A549 (cell line): Measurements from ENCODE around the gene OTUD7B. TPM values are rescaled to one million over a fixed set of nuclear protein-coding genes. Genes with fewer than 3 reads are reported as not detected.

Experiments
- ATAC-seq, 2 experiments: fragments of 200-7000 bp in 1 of 2; fragments of >200 bp in 1 of 2; cut with Nextera tagmentation in 1 of 2; cut with Tn5 transposase in 1 of 2; 3 replicates each; pipeline versions ENCODE4 v1.8.0 to v1.9.1; 2018 to 2020; ENCODE audit warnings: mild to moderate bottlenecking in 1 of 2, moderate library complexity in 1 of 2
- CTCF ChIA-PET: fragments of 300-600 bp; sonication (Branson Sonifier 250); formaldehyde crosslinking; extraction: SDS; loops from one replicate; lab custom pipeline; 2021; ENCODE audit warnings: antibody characterized with exemption, inconsistent platforms; lab: Yijun Ruan, JAX
- POLR2A ChIA-PET: fragments of 350-600 bp; formaldehyde crosslinking; extraction: SDS; loops from one replicate; lab custom pipeline; 2021; ENCODE audit warnings: antibody characterized with exemption, inconsistent platforms; lab: Yijun Ruan, JAX
- DNase-seq, 2 experiments: peaks; one replicate each; pipeline versions ENCODE4 v3.0.0 to v3.0.0-alpha.2; 2011 to 2016; ENCODE audit warnings: low read depth in 1 of 2, low spot score in 1 of 2
- FAIRE-seq: peaks from 2 replicates; lab custom pipeline; 2011; peaks lifted over from hg19 to GRCh38; lab: Jason Lieb, UNC
- H3K27ac ChIP-seq, 2 experiments: fragments of >200 bp; sonication (Bioruptor Twin); formaldehyde crosslinking; 3 replicates each; pipeline ENCODE4 v1.5.1; 2016 to 2017
- H3K4me1 ChIP-seq: fragments of >200 bp; sonication (Bioruptor Twin); formaldehyde crosslinking; 3 replicates; pipeline ENCODE4 v1.6.1; 2016
- H3K4me2 ChIP-seq: fragments of >200 bp; sonication (Bioruptor Twin); formaldehyde crosslinking; 3 replicates; pipeline ENCODE4 v1.6.1; 2016
- H3K4me3 ChIP-seq: fragments of >200 bp; sonication (Bioruptor Twin); formaldehyde crosslinking; 3 replicates; pipeline ENCODE4 v1.5.1; 2016
- H3K9me3 ChIP-seq: fragments of >200 bp; sonication (Bioruptor Twin); formaldehyde crosslinking; 3 replicates; pipeline ENCODE4 v1.6.1; 2016
- BCL3 ChIP-seq: fragments of >200 bp; sonication (Bioruptor Twin); formaldehyde crosslinking; IDR thresholded peaks from 3 replicates; pipeline ENCODE4 v1.6.1; 2016
- BHLHE40 ChIP-seq: IDR thresholded peaks from 2 replicates; pipeline ENCODE4 v1.6.1; 2012; ENCODE audit warnings: low read depth, low read length, inconsistent platforms
- E2F6 ChIP-seq: IDR thresholded peaks from 2 replicates; pipeline ENCODE4 v1.6.1; 2012; ENCODE audit warnings: low read depth, borderline replicate concordance
- EHF ChIP-seq: fragments of 250-450 bp; sonication (Bioruptor Pico); IDR thresholded peaks from 2 replicates; pipeline ENCODE4 v1.5.0; 2020; ENCODE audit warnings: mild to moderate bottlenecking
- EP300 ChIP-seq, 2 experiments: fragments of >200 bp; sonication (Bioruptor Twin); formaldehyde crosslinking; IDR thresholded peaks; 2 replicates in 1 of 2; 3 replicates in 1 of 2; pipeline ENCODE4 v1.6.1; 2016 to 2017
- ESRRA ChIP-seq: fragments of 150-350 bp; IDR thresholded peaks from 2 replicates; pipeline ENCODE4 v1.6.1; 2014; ENCODE audit warnings: mild to moderate bottlenecking, low read length, borderline replicate concordance
- FOSB ChIP-seq: fragments of 250-450 bp; sonication (Bioruptor Pico); IDR thresholded peaks from 2 replicates; pipeline ENCODE4 v1.5.0; 2020; ENCODE audit warnings: mild to moderate bottlenecking, moderate library complexity
- GATA3 ChIP-seq: IDR thresholded peaks from 2 replicates; pipeline ENCODE4 v1.6.1; 2012; ENCODE audit warnings: borderline replicate concordance
- HDAC2 ChIP-seq: fragments of 200-600 bp; sonication (generic); IDR thresholded peaks from 2 replicates; pipeline ENCODE4 v1.6.1; 2016
- HES2 ChIP-seq: fragments of >200 bp; sonication (Bioruptor Twin); formaldehyde crosslinking; IDR thresholded peaks from 2 replicates; pipeline ENCODE4 v1.6.1; 2016
- HOXA7 ChIP-seq: fragments of 250-450 bp; sonication (Bioruptor Pico); IDR thresholded peaks from 2 replicates; pipeline ENCODE4 v1.5.0; 2020; ENCODE audit warnings: mild to moderate bottlenecking, moderate library complexity
- HOXB13 ChIP-seq: fragments of 250-450 bp; sonication (Bioruptor Pico); IDR thresholded peaks from 2 replicates; pipeline ENCODE4 v1.5.0; 2020; ENCODE audit warnings: low read depth, mild to moderate bottlenecking, moderate library complexity
- JUNB ChIP-seq: fragments of >200 bp; sonication (Bioruptor Twin); formaldehyde crosslinking; IDR thresholded peaks from 2 replicates; pipeline ENCODE4 v1.6.1; 2016
- KDM5A ChIP-seq: fragments of 200-600 bp; sonication (generic); IDR thresholded peaks from 2 replicates; pipeline ENCODE4 v1.6.1; 2016; ENCODE audit warnings: antibody characterized with exemption, mild to moderate bottlenecking
- MAFK ChIP-seq: fragments of 450-650 bp; IDR thresholded peaks from 2 replicates; pipeline ENCODE4 v1.6.1; 2014; ENCODE audit not compliant: partially characterized antibody
- MAZ ChIP-seq: fragments of 150-350 bp; IDR thresholded peaks from 2 replicates; pipeline ENCODE4 v1.6.1; 2014; ENCODE audit warnings: antibody characterized with exemption, low read depth, low read length, borderline replicate concordance
- NFE2L2 ChIP-seq: fragments of 150-350 bp; conservative IDR thresholded peaks from 2 replicates; pipeline ENCODE4 v1.6.1; 2014; ENCODE audit warnings: low read length
- NPAS2 ChIP-seq: fragments of 250-450 bp; sonication (Bioruptor Pico); IDR thresholded peaks from 2 replicates; pipeline ENCODE4 v1.8.0; 2022; ENCODE audit warnings: mild to moderate bottlenecking, moderate library complexity, borderline replicate concordance
- POLR2AphosphoS2 ChIP-seq: conservative IDR thresholded peaks from 2 replicates; pipeline ENCODE4 v1.6.1; 2012; ENCODE audit warnings: low read length, improper control_type of control experiment, inconsistent platforms
- RAD21 ChIP-seq, 2 experiments: fragments of >200 bp in 1 of 2; sonication (Bioruptor Twin) in 1 of 2; formaldehyde crosslinking in 1 of 2; IDR thresholded peaks in 1 of 2; conservative IDR thresholded peaks in 1 of 2; 2 replicates in 1 of 2; 3 replicates in 1 of 2; pipeline ENCODE4 v1.6.1; 2012 to 2018; ENCODE audit warnings: inconsistent platforms in 1 of 2
- RARB ChIP-seq: fragments of 250-450 bp; sonication (Bioruptor Pico); IDR thresholded peaks from 2 replicates; pipeline ENCODE4 v1.8.0; 2021; ENCODE audit warnings: mild to moderate bottlenecking, moderate library complexity
- RCOR1 ChIP-seq: fragments of 150-350 bp; IDR thresholded peaks from 2 replicates; pipeline ENCODE4 v1.6.1; 2014; ENCODE audit warnings: antibody characterized with exemption, low read length, low read depth
- SMC3 ChIP-seq: fragments of >200 bp; sonication (Bioruptor Twin); formaldehyde crosslinking; IDR thresholded peaks from 3 replicates; pipeline ENCODE4 v1.6.1; 2018; ENCODE audit warnings: inconsistent platforms
- ZC3H11A ChIP-seq: fragments of 450-650 bp; IDR thresholded peaks from 2 replicates; pipeline ENCODE4 v1.6.1; 2014; ENCODE audit warnings: antibody characterized with exemption, mild to moderate bottlenecking
- ZFP36 ChIP-seq: fragments of 450-650 bp; IDR thresholded peaks from 2 replicates; pipeline ENCODE4 v1.6.1; 2014; ENCODE audit warnings: borderline replicate concordance; ENCODE audit not compliant: partially characterized antibody
- ZNF302 ChIP-seq: fragments of 250-450 bp; sonication (Bioruptor Pico); IDR thresholded peaks from 2 replicates; pipeline ENCODE4 v1.9.0; 2021; ENCODE audit warnings: inconsistent platforms, mild to moderate bottlenecking, moderate library complexity
- WGBS: methylation state at CpG from one replicate; pipeline ENCODE4 v1.1.6; 2017; ENCODE audit errors: missing lambda C conversion rate; 5-methylcytosine and 5-hydroxymethylcytosine counted together
- polyA plus RNA-seq, 4 experiments: library from polyadenylated mRNA; depleted of rRNA in 3 of 4; stranded (reverse); fragments of >200 nt; fragmentation: RNase III in 1 of 4; extraction: RNeasy Plus Mini Kit Qiagen cat#74134 plus additional on column Dnase treatment in 1 of 4; gene quantifications; 2 replicates in 3 of 4; 3 replicates in 1 of 4; pipeline ENCODE4 v1.2.3, GENCODE V29; 2011 to 2017
- TF ChIP-seq, protein P1 (sequence below): fragments of 250-450 bp; sonication (Bioruptor Pico); IDR thresholded peaks from 2 replicates; pipeline ENCODE4 v1.5.0; 2020; ENCODE audit warnings: low read depth, mild to moderate bottlenecking, moderate library complexity
- TF ChIP-seq, protein P2 (sequence below): IDR thresholded peaks from 2 replicates; pipeline ENCODE4 v1.6.1; 2012

Gene OTUD7B
- polyA plus RNA-seq, 2 of the 4 experiments (the other 2 are of a cell fraction) = 8.0 to 12.1 TPM

- DNase-seq = no peak
- no peak overlapping the region for H3K4me2 ChIP-seq
- H3K4me3 ChIP-seq = no peak overlapping the region
- CTCF ChIA-PET = interaction anchor here (0.6 to 1.6 kb wide), 5 partner anchors 12 to 144 kb away, joined by 3 to 4 read pairs (median 4); partner anchors contain the start of gene OTUD7B
- no peak for FAIRE-seq
- ATAC-seq = no peak
- H3K9me3 ChIP-seq = no peaks in the 10 kb centered on the region
- H3K4me1 ChIP-seq = peaks cover 15% of the 10 kb centered on the region
- POLR2A ChIA-PET = no interaction called here
- no peak for TF ChIP-seq BHLHE40
- TF ChIP-seq HES2 = no peak
- TF ChIP-seq MAFK = no peak
- no peak for TF ChIP-seq HOXB13 (CRISPR knock-in tag)
- TF ChIP-seq RARB (CRISPR knock-in tag) = no peak
- no peak for TF ChIP-seq NPAS2 (CRISPR knock-in tag)
- no peak for TF ChIP-seq HDAC2
- no peak for TF ChIP-seq ZC3H11A
- no peak for TF ChIP-seq KDM5A
- no peak for TF ChIP-seq EHF (CRISPR knock-in tag)
- TF ChIP-seq, protein P1, sequence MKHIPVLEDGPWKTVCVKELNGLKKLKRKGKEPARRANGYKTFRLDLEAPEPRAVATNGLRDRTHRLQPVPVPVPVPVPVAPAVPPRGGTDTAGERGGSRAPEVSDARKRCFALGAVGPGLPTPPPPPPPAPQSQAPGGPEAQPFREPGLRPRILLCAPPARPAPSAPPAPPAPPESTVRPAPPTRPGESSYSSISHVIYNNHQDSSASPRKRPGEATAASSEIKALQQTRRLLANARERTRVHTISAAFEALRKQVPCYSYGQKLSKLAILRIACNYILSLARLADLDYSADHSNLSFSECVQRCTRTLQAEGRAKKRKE = no peak
- TF ChIP-seq ZNF302 (CRISPR knock-in tag) = no peak
- no peak for TF ChIP-seq ZFP36
- no peak for TF ChIP-seq NFE2L2
- TF ChIP-seq E2F6 = no peak
- no peak for TF ChIP-seq GATA3
- TF ChIP-seq, all 56 proteins: peak for 0
- no peak overlapping the region for H3K27ac ChIP-seq
- 96% methylated on average over 2 of the region's 2 CpGs for WGBS
Observed at GRCh38 chr1:150024156-150024555, 13.6 kb upstream of the OTUD7B start.

DNA sequence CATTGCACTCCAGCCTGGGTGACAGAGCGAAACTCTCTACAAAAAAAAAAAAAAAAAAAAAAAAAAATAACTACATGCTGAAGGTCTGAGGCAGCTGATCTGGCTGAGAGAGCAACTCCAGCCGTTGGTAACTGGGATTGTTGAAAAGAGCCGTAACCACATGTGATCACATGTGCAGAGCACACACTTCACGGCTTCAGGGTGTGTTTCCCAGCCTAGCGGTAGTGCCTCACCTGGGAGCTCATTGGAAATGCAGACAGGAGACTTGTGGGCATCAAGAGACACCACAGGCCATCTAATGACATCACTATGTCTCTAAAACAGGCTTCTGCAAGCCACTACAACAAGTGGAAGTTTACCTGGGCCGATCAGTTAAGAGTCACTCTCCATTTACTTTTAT is 11.8 kb upstream of the OTUD7B start:
- DNase-seq (peak in 1 of 2 experiments; percentile 25), ATAC-seq (no peak; a peak in 1 of 6 replicates), FAIRE-seq (no peak)
- no peak for TF ChIP-seq BCL3
- TF ChIP-seq, protein P2, sequence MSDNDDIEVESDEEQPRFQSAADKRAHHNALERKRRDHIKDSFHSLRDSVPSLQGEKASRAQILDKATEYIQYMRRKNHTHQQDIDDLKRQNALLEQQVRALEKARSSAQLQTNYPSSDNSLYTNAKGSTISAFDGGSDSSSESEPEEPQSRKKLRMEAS = no peak
- no peak for TF ChIP-seq JUNB
- TF ChIP-seq FOSB (CRISPR knock-in tag) = no peak
- no peak for TF ChIP-seq ESRRA
- TF ChIP-seq SMC3 = no peak
- no peak for TF ChIP-seq MAZ
- no peak for TF ChIP-seq RAD21 (conservative IDR thresholded peaks at IDR 0.05 in 1 of 2, IDR thresholded peaks at IDR 0.05 in 1 of 2)
- TF ChIP-seq POLR2AphosphoS2 = no peak
- TF ChIP-seq EP300 (IDR thresholded peaks at IDR 0.05) = no peak
- TF ChIP-seq HOXA7 (CRISPR knock-in tag) = no peak
- no peak for TF ChIP-seq RCOR1
- POLR2A ChIA-PET = no interaction called here
- no peaks in the 10 kb centered on the region for H3K9me3 ChIP-seq
- no peak overlapping the region; the same call in 2 of the 3 replicates for H3K4me2 ChIP-seq
- no peak overlapping the region for H3K27ac ChIP-seq
- peaks cover 15% of the 10 kb centered on the region for H3K4me1 ChIP-seq
- WGBS = 82% methylated on average over 6 of the region's 6 CpGs
- no peak overlapping the region for H3K4me3 ChIP-seq
- CTCF ChIA-PET = no interaction called here
